Measurements from ENCODE around the gene CWC22. TPM values are rescaled to one million over a fixed set of nuclear protein-coding genes. Genes with fewer than 3 reads are reported as not detected.
A peak's percentile ranks its signal among the peaks of the same experiment; 100 is the strongest.

CWC22 gene
- total and polyA plus RNA-seq, 2 experiments from 2014 or later: 15.7 to 17.6 TPM

DNA sequence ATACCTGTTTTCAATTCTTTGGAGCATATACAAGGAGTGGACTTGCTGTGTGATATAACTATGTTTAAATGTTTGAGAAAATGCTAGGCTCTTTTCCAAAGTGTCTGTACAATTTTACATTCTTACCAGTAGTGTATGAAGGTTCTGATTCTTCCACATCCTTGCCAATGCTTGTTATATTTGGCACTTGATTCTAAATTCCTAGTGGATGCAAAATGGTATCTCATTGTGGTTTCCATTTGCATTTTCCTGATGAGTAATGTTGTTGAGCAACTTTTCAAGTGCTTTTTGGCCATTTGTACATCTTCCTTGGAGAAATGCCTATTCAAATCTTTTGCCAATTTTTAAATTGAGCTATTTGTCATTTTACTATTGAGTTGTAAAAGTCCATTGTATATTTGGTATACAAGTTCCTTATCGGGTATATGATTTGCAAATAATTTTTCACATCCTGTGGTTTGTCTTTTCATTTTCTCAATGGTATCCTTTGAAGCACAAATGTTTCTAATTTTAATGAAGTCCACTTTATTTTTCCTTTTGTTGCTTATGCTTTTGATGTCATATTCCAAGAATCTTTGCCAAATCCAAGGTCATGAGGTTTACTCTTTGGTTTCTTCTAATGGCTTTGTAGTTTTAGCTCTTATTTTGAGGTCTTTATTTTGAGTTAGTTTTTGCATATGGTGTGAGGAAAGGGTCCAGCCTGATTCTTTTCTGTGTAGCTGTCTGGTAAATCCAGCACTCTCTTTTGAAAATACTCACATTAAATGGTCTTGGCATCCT is 33.2 kb upstream of the CWC22 start:
- WGBS (ENCODE audit: low lambda C conversion rate, missing lambda C conversion rate): 71% methylated on average over 1 of the region's 1 CpG
- Histone ChIP-seq H3K79me2 (no peaks in the 10 kb centered on the region), H3K4me2 (no peak overlapping the region), H3K4me1 (ENCODE audit: insufficient read depth) (no peaks in the 10 kb centered on the region), H3K9me2 (replicated peaks; ENCODE audit: insufficient read depth) (no peaks in the 10 kb centered on the region), H2AFZ (no peak overlapping the region), H3K27ac (no peak overlapping the region), H3K27me3 (no peaks in the 10 kb centered on the region), H4K20me1 (ENCODE audit: insufficient read depth, poor library complexity, severe bottlenecking) (no peaks in the 10 kb centered on the region), H3K4me3 (no peak overlapping the region), H3K9me3 (ENCODE audit: low read depth) (no peaks in the 10 kb centered on the region), H3K36me3 (replicated peaks; ENCODE audit: insufficient read depth, low read depth) (no peaks in the 10 kb centered on the region)
- TF ChIP-seq EZH2 (IDR thresholded peaks at IDR 0.05; ENCODE audit: borderline replicate concordance): no peak
- DNase-seq (ENCODE audit: low spot score): no peak

DNA sequence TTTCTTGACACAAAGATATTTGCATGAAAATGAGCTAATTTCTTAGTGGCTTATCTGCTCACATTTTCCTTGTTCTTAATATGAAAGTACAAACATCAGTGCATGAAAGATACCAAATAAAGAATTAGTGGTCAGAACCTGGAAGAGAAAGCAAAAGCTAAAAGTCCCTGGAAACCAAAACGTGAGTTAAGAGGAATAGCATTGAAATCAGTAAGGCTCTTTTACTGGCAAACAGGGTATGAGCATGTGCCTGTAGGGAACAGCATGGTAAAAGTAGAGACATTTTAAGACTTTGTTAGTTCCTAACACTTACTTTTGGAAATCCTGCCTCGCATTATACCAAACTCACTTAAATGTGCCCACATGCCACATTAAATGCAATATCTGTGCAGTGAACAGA is 31.9 kb upstream of the CWC22 start:
- WGBS (ENCODE audit: low lambda C conversion rate, missing lambda C conversion rate): 65% methylated on average over 2 of the region's 2 CpGs

DNA sequence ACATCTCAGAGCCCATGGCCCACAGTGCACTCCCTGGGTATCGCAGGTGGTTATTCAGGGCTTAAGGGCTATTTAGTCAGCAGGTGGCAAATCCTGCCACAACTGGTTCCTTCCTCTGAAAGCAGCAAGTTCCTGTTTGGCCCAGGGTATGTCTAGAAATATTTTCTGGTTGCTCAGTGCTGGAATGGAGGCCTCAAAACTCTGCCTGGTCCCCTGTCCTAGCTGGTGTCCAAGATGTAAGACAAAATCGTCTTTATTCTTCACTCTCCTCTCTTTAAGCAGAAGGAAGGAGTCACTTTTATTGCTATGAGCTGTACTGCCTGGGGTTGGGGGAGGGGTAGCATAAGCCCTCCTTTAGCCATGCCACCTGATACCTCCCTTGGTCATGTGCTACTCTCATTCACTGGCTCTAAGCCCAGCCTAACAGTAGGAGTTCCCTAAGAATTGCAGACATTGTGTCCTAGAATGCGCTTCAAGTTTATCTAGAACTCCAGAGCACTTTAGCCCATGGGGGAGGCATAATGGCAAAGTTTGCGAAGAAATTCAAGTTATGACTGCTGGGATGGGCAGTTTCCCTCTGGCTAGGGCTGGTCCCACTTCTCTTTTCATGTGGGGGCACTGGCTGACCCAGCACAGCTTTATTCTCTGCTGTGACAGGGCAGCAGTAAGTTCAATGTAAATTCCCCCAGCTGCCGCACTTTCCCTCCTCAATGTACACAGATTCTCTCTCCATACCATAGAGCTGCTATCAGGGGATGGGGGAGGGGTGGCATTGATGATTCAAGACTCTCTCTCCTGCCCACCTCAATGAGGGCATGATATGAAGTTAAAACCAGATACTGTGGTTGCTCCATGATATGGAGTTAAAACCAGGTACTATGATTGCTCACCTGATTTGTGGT is 27.1 kb upstream of the CWC22 start:
- peak; percentile 55 for DNase-seq (ENCODE audit: low spot score)
- TF ChIP-seq EZH2phosphoT487 (IDR thresholded peaks at IDR 0.05; ENCODE audit: low read depth, severe bottlenecking, unreplicated experiment): no peak
- Histone ChIP-seq H2AFZ (no peak overlapping the region), H3K4me2 (no peak overlapping the region), H3K36me3 (replicated peaks; ENCODE audit: insufficient read depth, low read depth) (no peaks in the 10 kb centered on the region), H3K27me3 (no peaks in the 10 kb centered on the region), H3K27ac (no peak overlapping the region), H3K9me3 (ENCODE audit: low read depth) (no peaks in the 10 kb centered on the region), H3K4me1 (ENCODE audit: insufficient read depth) (no peaks in the 10 kb centered on the region), H3K79me2 (no peaks in the 10 kb centered on the region), H4K20me1 (ENCODE audit: insufficient read depth, poor library complexity, severe bottlenecking) (no peaks in the 10 kb centered on the region), H3K9me2 (replicated peaks; ENCODE audit: insufficient read depth) (no peaks in the 10 kb centered on the region), H3K4me3 (no peak overlapping the region)
- WGBS (ENCODE audit: low lambda C conversion rate, missing lambda C conversion rate): 81% methylated on average over 5 of the region's 5 CpGs

More for the DNA sequence above, 31.9 kb upstream of the CWC22 start:
- Histone ChIP-seq H4K20me1 (ENCODE audit: insufficient read depth, poor library complexity, severe bottlenecking) (no peaks in the 10 kb centered on the region), H3K36me3 (replicated peaks; ENCODE audit: insufficient read depth, low read depth) (no peaks in the 10 kb centered on the region), H3K9me3 (ENCODE audit: low read depth) (no peaks in the 10 kb centered on the region), H3K27ac (no peak overlapping the region), H3K27me3 (no peaks in the 10 kb centered on the region), H3K4me1 (ENCODE audit: insufficient read depth) (no peaks in the 10 kb centered on the region), H3K4me2 (no peak overlapping the region), H3K4me3 (no peak overlapping the region), H3K9me2 (replicated peaks; ENCODE audit: insufficient read depth) (no peaks in the 10 kb centered on the region), H2AFZ (no peak overlapping the region), H3K79me2 (no peaks in the 10 kb centered on the region)
- TF ChIP-seq, protein P1, sequence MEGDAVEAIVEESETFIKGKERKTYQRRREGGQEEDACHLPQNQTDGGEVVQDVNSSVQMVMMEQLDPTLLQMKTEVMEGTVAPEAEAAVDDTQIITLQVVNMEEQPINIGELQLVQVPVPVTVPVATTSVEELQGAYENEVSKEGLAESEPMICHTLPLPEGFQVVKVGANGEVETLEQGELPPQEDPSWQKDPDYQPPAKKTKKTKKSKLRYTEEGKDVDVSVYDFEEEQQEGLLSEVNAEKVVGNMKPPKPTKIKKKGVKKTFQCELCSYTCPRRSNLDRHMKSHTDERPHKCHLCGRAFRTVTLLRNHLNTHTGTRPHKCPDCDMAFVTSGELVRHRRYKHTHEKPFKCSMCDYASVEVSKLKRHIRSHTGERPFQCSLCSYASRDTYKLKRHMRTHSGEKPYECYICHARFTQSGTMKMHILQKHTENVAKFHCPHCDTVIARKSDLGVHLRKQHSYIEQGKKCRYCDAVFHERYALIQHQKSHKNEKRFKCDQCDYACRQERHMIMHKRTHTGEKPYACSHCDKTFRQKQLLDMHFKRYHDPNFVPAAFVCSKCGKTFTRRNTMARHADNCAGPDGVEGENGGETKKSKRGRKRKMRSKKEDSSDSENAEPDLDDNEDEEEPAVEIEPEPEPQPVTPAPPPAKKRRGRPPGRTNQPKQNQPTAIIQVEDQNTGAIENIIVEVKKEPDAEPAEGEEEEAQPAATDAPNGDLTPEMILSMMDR (IDR thresholded peaks at IDR 0.05; ENCODE audit: poor library complexity): no peak
- TF ChIP-seq EZH2phosphoT487 (IDR thresholded peaks at IDR 0.05; ENCODE audit: low read depth, severe bottlenecking, unreplicated experiment): no peak
- no peak for TF ChIP-seq EZH2 (IDR thresholded peaks at IDR 0.05; ENCODE audit: borderline replicate concordance)
- no peak for DNase-seq (ENCODE audit: low spot score)

DNA sequence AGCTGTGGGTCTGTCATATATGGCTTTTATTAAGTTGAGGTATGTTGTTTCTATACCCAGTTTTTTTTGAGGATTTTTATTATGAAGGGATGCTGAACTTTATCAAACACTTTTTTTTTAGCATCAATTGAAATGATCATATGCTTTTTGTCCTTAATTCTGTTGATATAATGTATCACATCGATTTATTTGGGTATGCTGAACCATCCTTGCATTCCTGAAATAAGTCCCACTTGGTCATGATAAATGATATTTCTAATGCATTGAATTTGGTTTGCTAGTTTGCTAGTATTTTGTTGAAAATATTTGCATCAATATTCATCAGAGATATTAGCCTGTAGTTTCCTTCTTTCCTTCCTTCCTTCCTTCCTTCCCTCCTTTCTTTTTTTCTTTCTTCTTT is 22.5 kb upstream of the CWC22 start:
- Histone ChIP-seq H3K27me3 (no peaks in the 10 kb centered on the region), H3K4me2 (no peak overlapping the region), H2AFZ (no peak overlapping the region), H3K79me2 (no peaks in the 10 kb centered on the region), H3K4me3 (no peak overlapping the region), H3K4me1 (ENCODE audit: insufficient read depth) (no peaks in the 10 kb centered on the region), H3K9me2 (replicated peaks; ENCODE audit: insufficient read depth) (no peaks in the 10 kb centered on the region), H3K27ac (no peak overlapping the region), H4K20me1 (ENCODE audit: insufficient read depth, poor library complexity, severe bottlenecking) (no peaks in the 10 kb centered on the region), H3K36me3 (replicated peaks; ENCODE audit: insufficient read depth, low read depth) (no peaks in the 10 kb centered on the region), H3K9me3 (ENCODE audit: low read depth) (no peaks in the 10 kb centered on the region)
- TF ChIP-seq, protein P1 (IDR thresholded peaks at IDR 0.05; ENCODE audit: poor library complexity): no peak
- TF ChIP-seq EZH2phosphoT487 (IDR thresholded peaks at IDR 0.05; ENCODE audit: low read depth, severe bottlenecking, unreplicated experiment): no peak
- TF ChIP-seq EZH2 (IDR thresholded peaks at IDR 0.05; ENCODE audit: borderline replicate concordance): no peak
- 74% methylated on average over 1 of the region's 1 CpG for WGBS (ENCODE audit: low lambda C conversion rate, missing lambda C conversion rate)
- no peak for DNase-seq (ENCODE audit: low spot score)
